NCI-H128 (cell line): ENCODE results near the gene ADGRG3.
"Not testable (repeated sequence)": the region's sequence is repeated elsewhere in the genome, so short reads cannot be mapped to it uniquely, and the experiment has no call there.

Experiments used
- DNase-seq: peaks from one replicate; lab custom pipeline; 2025; ENCODE audit not compliant: unreplicated experiment; lab: John Stamatoyannopoulos, UW

Gene ADGRG3

DNA sequence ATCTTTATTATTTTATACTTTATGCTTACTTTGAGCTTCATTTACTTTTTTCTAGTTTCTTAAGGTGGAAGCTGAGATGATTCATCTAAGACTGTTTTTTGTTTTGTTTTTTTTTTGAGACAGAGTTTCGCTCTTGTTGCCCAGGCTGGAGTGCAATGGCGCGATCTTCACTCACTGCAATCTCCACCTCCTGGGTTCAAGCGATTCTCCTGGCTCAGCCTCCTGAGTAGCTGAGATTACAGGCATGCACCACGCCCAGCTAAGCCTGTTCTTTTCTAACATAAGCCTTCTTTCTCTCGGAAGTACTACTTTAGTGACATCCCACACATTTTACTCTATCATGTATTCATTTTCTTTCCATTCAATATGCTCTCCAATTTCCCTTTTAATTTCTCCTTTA lies 44.5 kb downstream of the ADGRG3 start:
- DNase-seq: not testable (repeated sequence)

DNA sequence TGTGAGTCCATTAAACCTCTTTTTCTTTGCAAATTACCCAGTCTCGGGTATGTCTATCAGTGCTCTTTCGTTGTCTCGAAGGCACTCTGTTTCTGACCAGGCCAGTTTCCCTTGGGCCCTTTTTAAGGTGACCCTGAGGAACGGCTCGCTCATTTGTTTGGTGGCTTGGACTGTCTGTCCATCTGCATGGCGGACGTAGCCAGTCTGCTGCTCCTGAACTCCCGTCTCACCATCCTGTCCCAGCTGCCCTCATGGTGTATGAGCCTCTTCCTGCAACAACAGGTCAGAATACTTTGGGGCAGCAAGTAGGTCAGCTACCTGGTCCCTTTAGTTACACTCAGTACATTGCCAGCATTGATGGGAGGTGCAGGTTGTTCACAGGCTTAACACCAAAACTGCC lies 45.5 kb downstream of the ADGRG3 start:
- DNase-seq: no peak

DNA sequence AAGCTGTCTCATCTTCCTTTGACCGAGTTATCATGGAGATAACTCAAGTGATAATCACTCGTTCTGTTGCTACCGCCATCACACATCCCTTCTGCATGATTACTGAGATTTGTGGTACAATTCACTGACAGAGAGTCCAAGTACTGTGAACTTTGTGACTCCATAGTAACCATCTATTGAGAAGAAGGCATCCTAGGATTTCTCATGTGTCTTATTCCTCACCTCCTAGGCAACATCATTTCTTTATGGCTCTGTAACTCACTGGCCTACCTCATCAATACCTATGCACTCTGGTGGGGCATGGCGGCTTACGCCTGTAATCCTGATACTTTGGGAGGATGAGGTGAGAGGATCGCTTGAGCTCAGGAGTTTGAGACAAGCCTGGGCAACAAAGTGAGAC lies 45.9 kb downstream of the ADGRG3 start:
- DNase-seq: no peak

DNA sequence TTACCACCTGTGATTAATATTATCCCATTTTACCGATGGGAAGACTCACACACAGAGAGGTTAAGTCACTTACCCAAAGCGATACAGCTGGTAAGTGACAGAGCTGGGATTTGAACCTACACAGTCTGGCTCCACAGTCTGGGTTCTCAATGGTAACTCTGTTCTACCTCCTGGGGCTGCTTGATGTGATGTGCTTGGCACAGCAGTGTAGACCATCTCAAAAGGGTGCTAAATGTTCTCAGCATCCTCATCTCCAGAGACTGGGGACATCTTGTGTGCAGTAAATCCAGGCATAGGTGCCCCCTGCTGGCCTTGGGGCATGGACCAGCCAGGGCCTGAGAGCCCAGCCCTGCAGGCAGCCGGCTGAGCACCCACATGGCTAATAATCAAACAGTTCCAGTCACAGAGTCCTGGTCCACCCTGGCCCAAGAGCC lies 52.1 kb downstream of the ADGRG3 start:
- DNase-seq: no peak

DNA sequence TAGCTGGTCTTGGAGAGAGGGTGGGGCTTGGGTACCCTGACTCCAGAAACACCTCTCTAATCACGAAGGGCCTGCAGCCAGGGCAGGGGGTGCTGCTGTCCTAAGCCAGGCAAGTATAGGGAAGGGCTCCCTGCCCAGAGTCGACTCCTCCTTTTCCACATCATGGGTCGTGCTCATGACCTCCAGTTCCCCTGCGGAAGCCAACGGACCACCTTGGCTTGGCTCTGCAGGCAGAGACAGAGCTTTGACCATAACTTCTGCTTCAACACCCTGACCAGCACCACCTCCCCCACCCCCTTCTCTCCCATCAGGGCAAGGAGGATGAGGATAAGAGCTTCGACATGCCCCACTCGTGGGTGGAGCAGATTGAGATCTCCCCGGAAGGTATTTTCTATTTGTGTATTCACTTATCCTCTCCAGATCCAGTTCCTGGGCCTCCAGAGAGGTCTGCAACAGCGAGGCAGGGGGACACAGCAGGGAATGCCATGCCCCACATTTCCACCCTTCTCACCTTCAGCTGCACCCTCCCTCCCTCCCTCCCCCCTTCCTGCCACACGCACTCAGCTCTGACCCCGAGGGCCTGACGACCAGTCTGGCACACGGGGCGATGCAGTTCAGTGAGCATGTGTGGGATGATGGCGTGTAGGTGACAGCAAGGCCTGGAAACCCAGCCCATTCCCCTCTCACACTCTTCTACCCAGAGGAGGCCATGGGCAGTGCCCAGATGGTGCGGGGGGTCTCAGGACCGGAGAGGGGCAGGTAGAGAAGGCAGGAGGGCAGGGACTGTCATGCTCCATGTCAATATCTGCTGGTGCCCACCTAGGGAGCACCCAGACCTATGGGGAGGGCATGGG lies 53.5 kb downstream of the ADGRG3 start:
- no peak for DNase-seq

DNA sequence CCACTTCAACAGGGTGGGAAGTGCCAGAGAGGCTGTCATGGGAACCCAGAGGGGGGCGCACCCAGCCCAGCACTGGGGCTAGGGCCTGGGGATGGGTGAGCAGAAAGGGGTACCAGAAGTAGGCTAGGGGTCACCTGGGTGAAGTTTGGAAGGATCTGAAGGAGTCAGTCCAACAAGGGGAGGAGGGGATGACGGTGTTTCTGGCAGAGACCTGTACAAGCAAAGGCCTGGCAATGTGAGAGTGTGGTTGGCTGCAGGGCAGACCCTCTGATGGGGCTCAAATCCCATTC lies 54.0 kb downstream of the ADGRG3 start:
- DNase-seq: no peak

DNA sequence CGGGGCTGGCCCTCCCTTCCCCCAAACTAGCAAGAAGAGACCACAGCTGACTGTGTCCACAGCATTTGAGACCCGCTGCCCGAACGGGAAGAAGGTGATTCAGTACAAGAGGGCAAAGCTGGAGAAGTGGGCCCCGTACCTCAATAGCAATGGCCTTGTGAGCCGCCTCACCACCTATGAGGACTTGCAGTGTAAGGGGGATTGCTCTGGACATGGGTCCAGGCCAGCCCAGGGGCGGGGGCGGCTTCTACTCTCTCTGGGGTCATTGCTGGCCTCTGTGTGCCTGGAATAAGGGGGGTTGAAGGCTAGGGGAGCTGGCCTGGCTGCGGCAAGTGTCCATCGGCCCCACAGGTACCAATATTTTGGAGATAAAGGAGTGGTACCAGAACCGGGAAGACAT lies 54.5 kb downstream of the ADGRG3 start:
- no peak for DNase-seq

DNA sequence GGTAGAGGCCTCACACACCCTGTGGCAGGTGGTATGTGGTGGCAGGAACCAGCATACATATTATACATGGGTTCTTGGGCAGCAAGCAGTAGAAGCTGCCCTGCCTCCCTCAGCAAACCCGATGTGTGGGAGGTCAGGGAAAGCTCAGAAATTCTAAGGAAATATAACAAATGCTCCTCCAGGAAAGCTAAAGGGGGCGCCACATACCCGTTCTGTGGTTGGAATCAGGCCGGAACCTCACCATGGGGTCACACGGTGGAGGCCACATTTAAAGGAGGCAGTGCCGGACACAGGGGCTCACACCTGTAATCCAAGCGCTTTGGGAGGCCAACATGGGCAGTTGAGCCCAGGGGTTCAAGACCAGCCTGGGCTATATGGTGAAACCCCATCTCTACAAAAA lies 55.1 kb downstream of the ADGRG3 start:
- no peak for DNase-seq

DNA sequence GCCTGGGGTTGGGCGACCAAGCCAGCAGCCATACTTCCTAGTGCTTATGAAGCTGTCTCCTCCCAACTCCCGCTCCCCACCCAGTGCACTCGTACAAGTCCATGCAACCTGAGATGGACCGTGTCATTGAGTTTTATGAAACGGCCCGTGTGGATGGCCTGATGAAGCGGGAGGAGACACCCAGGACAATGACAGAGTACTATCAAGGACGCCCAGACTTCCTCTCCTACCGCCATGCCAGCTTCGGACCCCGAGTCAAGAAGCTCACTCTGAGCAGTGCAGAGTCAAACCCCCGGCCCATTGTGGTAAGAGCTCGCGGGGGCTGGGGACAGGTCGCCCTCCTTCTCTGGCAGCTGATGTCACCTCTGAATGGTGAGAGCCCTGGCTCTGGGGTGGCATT lies 56.4 kb downstream of the ADGRG3 start:
- DNase-seq: no peak

DNA sequence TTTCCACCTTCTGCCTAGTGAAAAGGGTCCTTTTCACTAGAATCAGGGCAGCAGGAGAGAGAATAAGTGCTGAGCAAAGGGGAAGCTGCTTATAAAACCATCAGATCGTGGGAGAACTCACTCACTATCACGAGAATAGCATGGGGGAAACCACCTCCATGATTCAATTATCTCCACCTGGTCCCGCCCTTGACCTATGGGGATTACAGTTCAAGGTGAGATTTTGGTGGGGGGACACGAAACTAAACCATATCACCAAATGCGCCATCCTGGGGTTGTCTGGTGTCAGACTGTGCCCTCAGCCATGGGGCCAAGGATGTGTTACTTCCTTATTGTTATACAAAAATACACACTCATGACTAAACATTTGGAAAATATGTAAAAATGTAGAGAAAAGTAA lies 57.0 kb downstream of the ADGRG3 start:
- DNase-seq: no peak

DNA sequence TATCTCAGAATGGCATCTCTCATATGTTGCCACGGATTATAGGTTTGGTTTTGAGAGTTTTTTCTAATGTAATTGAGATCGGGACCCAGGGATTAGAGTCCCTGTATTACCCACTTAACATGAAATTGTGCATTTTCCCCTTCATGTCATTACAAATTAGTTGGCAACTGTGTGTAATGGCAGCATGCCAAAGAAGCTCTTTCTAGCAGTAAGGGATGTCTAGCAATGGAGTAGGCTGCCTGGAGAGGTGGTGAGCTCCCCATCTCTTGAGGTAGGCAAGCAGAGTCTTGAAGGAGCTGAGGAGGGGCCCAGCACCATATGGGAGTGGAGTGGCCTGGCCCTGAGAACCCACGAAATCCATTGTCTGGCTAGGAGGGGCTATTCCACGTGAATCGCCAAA lies 57.4 kb downstream of the ADGRG3 start:
- DNase-seq: no peak

DNA sequence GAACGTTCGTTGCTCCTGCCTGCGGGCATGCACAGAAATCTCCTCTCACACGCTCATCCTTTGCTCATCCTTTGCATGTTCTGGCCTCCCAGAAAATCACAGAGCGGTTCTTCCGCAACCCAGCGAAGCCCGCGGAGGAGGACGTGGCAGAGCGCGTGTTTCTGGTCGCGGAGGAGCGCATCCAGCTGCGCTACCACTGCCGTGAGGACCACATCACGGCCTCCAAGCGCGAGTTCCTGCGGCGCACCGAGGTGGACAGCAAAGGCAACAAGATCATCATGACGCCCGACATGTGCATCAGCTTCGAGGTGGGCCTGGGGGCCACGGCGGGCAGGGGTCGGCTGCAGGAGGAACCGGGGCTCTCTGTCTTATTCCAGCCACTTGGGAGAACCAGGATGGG lies 57.9 kb downstream of the ADGRG3 start:
- no peak for DNase-seq

DNA sequence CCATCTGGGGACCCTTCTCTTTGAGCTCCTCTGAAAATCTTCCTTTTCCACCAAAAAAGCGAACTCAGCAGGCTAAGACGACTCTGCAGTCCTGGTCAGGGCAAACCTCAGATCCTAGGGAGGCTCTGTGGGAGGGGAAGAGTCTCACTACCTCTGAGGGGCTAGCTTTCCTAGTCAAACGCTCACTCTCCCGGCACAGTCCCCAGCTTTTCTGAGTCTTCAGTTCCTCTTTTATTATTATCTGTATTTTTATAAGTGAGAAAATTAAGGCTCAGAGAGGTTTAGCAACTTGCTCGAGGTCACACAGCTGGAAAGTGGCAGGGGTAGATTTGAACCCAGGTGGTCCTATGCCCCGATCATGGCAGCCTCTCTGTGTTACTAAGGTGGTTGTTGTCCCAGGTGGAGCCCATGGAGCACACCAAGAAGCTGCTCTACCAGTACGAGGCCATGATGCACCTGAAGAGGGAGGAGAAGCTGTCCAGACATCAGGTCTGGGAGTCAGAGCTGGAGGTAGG lies 58.4 kb downstream of the ADGRG3 start:
- no peak for DNase-seq

DNA sequence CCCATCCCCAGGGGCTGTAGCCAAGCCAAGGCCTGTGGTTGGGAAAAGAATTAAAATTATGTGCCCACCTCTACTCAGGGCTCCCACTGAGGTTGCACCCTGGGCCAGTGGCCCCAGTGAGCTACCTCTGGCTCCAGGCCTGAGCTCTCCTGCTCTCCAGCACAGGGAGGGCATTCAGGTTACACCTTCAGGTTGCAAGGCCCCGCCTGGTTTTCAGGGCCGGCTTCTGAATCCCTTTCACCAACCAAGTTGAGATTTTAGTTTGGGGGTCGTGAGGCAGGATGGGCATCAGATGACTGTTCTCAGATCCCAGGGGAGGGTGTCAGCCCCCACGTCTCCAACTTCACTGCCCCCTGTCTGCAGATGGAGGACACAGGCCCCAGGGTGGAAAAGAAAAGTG lies 59.5 kb downstream of the ADGRG3 start:
- DNase-seq: no peak

DNA sequence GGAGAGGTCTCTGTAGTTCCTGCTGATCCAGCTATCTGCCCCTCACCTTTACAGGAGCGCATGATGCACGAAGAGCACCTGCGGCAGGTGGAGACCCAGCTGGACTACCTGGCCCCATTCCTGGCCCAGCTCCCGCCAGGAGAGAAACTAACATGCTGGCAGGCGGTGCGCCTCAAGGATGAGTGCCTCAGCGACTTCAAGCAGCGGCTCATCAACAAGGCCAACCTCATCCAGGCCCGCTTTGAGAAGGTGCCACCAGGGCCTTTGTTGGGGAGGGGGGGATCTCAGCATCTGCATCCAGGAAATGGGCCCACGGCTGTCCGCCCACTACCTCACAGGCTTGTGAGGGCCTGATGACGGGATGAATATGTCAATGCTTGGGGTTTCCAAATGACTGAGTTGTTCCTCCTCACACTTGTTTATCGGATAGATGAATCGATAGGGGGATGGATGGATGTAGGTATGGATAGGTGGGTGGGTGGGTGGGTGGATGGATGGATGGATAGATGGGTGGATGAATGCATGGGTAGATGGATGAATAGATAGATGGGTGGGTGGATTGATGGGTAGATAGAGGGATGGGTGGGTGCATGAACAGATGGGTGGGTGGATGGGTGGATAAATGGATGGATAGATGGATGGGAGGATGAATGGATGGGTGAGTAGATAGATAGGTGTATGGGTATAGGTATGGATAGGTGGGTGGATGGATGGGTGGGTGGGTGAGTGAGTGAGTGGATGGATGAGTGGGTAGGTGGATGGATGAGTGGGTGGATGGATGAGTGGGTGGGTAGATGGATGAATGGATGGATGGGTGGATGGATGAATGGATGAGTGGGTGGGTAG lies 60.5 kb downstream of the ADGRG3 start:
- DNase-seq: no peak

DNA sequence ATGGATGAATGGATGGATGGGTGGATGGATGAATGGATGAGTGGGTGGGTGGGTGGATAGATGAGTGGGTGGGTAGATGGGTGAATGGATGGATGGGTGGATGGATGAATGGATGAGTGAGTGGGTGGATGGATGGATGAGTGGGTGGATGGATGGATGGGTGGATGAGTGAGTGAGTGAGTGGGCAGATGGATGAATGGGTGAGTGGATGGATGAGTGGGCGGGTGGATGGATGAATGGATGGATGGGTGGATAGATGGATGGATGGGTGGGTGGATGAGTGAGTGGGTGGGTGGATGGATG lies 61.0 kb downstream of the ADGRG3 start:
- no peak for DNase-seq

DNA sequence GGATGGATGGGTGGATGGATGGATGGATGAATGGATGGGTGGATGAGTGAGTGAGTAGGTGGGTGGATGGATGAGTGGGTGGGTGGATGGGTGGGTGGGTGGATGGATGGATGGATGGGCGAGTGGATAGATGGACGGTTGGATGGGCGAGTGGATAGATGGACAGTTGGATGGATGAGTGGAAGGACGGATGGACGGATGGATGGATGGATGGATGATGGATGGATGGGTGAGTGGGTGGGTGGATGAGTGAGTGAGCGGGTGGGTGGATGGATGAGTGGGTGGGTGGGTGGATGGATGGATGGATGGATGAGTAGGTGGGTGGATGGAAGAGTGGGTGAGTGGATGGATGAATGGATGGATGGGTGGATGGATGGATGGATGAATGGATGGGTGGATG lies 61.7 kb downstream of the ADGRG3 start:
- DNase-seq: not testable (repeated sequence)

DNA sequence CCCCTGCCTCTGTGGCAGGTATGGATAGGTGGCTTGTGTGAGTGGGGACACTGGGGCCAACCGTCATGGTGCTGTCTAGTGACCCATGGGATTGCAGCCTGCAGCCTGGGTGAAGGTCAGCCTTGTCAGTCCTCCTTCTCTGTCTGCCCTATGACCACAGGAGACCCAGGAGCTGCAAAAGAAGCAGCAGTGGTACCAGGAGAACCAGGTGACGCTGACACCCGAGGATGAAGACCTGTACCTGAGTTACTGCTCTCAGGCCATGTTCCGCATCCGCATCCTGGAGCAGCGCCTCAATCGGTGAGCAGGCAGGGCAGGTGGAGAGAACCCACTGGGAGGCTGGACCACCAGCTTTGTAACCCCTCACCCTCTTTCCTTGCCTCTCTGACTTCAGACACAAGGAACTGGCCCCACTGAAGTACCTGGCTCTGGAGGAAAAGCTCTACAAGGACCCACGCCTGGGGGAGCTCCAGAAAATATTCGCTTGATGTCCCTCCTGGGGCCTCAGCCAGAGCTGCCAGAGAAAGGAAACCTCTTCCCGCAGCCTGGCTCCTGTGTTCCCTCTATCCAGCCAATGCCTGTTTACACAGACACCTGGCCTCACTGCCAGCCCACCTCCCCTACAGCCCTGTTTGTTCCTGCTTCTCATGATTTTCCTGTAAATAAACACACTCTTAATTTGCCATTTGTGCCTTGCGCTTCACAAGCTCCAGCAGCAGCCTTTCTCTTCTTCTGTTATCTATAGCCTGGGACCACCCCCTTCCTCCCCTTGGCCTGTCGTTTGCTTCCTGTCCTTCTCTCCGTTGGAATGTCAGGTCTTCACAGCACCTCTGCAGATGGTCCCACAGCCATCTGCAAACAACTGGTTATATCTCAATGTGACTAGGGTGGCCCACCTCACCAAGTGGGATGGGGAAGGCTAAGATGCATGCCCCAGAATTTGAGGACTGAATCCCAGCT lies 62.9 kb downstream of the ADGRG3 start:
- DNase-seq: no peak

DNA sequence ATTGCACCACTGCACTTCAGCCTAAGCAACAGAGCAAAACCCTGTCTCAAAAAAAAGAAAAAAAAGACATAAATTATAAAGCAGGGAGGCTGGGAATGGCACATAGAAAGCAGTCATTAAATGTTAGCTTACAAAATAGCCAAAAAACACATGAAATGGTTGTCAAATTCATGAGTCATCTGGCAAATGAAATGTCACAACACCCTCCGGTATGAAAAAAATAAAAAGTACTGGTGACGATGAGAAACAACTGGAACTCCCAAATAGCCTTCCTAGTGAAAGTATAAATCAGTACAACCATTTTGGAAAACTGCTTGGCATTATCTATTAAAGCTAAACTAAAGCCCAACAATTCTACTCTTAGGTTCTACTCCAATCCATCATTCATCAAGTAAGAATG lies 63.9 kb downstream of the ADGRG3 start:
- no peak for DNase-seq

DNA sequence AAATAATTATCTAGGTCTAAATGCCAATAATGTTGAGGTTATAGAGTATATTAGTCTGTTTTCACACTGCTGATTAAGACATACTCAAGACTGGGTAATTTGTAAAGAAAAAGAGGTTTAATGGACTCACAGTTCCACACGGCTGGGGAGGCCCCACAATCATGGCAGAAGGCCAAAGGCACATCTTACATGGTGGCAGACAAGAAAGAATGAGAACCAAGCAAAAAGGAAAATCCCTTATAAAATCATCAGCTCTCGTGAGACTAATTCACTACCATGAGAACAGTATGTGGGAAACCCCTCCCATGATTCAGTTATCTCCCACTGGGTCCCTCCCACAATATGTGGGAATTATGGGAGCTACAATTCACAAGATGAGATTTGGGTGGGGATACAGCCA lies 64.6 kb downstream of the ADGRG3 start:
- no peak for DNase-seq

DNA sequence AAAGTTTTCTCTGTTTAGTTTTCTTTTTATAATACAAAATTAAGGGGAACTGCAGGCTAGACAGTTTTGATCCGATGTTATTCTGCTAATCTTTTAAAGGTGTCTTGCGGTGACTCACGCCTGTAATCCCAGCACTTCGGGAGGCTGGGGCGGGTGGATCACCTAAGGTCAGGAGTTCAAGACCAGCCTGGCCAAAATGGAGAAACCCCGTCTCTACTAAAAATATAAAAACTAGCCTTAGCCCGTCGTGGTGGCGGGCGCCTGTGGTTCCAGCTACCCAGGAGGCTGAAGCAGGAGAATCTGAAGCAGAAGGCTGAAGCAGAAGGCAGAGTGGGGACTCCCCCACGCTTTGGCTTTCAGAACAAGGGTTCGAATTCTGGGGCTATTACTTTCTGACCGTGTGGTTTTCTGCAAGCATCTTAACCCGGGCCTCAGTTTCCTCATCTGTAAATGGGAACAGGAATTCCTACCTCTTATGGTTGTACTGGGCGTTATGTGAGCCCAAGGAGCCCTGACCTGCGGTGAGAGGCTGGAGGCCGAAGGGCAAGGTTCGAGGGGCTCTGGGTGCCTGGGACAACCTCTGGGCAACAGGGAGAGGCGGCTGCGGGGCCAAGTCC lies 66.3 kb downstream of the ADGRG3 start:
- DNase-seq: no peak
